ENCODE results near the gene TMEM120A. TPM values are rescaled to one million over a fixed set of nuclear protein-coding genes. Genes with fewer than 3 reads are reported as not detected.

TMEM120A gene
- total RNA-seq, 1 donor from 2014 or later = 34.2 TPM

GRCh38 chr7:75986147-75986781 is 8.1 kb downstream of the TMEM120A start:
- Histone ChIP-seq H3K9ac (ENCODE audit: low read length) (no peak overlapping the region), H3K9me3 (ENCODE audit: insufficient read depth, low read depth, low read length) (no peaks in the 10 kb centered on the region), H3K4me2 (ENCODE audit: low read length) (no peak overlapping the region), H3K27ac (ENCODE audit: low read depth, low read length) (no peak overlapping the region), H4K20me1 (ENCODE audit: insufficient read depth, low read length) (peaks cover 3% of the 10 kb centered on the region), H3K36me3 (ENCODE audit: insufficient read depth, low read length) (no peaks in the 10 kb centered on the region), H2AFZ (ENCODE audit: low read depth, low read length) (no peak overlapping the region), H3K27me3 (ENCODE audit: insufficient read depth, low read length) (no peaks in the 10 kb centered on the region), H3K4me3 (ENCODE audit: insufficient read depth, low read depth, low read length) (no peak overlapping the region), H3K79me2 (ENCODE audit: insufficient read depth, low read length) (no peaks in the 10 kb centered on the region), H3K4me1 (ENCODE audit: insufficient read depth, low read length) (peaks cover 4% of the 10 kb centered on the region)
- TF ChIP-seq, protein P1, sequence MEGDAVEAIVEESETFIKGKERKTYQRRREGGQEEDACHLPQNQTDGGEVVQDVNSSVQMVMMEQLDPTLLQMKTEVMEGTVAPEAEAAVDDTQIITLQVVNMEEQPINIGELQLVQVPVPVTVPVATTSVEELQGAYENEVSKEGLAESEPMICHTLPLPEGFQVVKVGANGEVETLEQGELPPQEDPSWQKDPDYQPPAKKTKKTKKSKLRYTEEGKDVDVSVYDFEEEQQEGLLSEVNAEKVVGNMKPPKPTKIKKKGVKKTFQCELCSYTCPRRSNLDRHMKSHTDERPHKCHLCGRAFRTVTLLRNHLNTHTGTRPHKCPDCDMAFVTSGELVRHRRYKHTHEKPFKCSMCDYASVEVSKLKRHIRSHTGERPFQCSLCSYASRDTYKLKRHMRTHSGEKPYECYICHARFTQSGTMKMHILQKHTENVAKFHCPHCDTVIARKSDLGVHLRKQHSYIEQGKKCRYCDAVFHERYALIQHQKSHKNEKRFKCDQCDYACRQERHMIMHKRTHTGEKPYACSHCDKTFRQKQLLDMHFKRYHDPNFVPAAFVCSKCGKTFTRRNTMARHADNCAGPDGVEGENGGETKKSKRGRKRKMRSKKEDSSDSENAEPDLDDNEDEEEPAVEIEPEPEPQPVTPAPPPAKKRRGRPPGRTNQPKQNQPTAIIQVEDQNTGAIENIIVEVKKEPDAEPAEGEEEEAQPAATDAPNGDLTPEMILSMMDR (IDR thresholded peaks at IDR 0.05; ENCODE audit: insufficient read depth, low read depth, low read length) = no peak
- TF ChIP-seq EZH2 (IDR thresholded peaks at IDR 0.05; ENCODE audit: insufficient read depth, low read length) = no peak
- peaks cover 12% of the 10 kb centered on the region for H3K36me3 Mint-ChIP-seq (ENCODE audit: low read depth, unreplicated experiment)
- no peak overlapping the region for H3K4me3 Mint-ChIP-seq (ENCODE audit: unreplicated experiment)
- FAIRE-seq = no peak
- peaks cover 9% of the 10 kb centered on the region for H3K4me1 Mint-ChIP-seq (ENCODE audit: low read depth, unreplicated experiment)
- DNase-seq (ENCODE audit: low read depth) = no peak
- no peaks in the 10 kb centered on the region for H3K9me3 Mint-ChIP-seq (ENCODE audit: unreplicated experiment)
- H3K27ac Mint-ChIP-seq (ENCODE audit: unreplicated experiment) = no peak overlapping the region
- no peaks in the 10 kb centered on the region for H3K27me3 Mint-ChIP-seq (ENCODE audit: low read depth, unreplicated experiment)

GRCh38 chr7:75985518-75986146 is 8.8 kb downstream of the TMEM120A start:
- H2AFZ ChIP-seq (ENCODE audit: low read depth, low read length) = no peak overlapping the region
- Mint-ChIP-seq H3K27me3 (ENCODE audit: low read depth, unreplicated experiment) (no peaks in the 10 kb centered on the region), H3K36me3 (ENCODE audit: low read depth, unreplicated experiment) (peaks cover 12% of the 10 kb centered on the region), H3K27ac (ENCODE audit: unreplicated experiment) (no peak overlapping the region), H3K4me3 (ENCODE audit: unreplicated experiment) (no peak overlapping the region), H3K9me3 (ENCODE audit: unreplicated experiment) (no peaks in the 10 kb centered on the region), H3K4me1 (ENCODE audit: low read depth, unreplicated experiment) (peaks cover 5% of the 10 kb centered on the region)
- no peaks in the 10 kb centered on the region for H4K20me1 ChIP-seq (ENCODE audit: insufficient read depth, low read length)
- H3K9ac ChIP-seq (ENCODE audit: low read length) = no peak overlapping the region
- no peak for TF ChIP-seq EZH2 (IDR thresholded peaks at IDR 0.05; ENCODE audit: insufficient read depth, low read length)
- TF ChIP-seq, protein P1 (IDR thresholded peaks at IDR 0.05; ENCODE audit: insufficient read depth, low read depth, low read length) = no peak
- H3K4me1 ChIP-seq (ENCODE audit: insufficient read depth, low read length) = no peaks in the 10 kb centered on the region
- H3K79me2 ChIP-seq (ENCODE audit: insufficient read depth, low read length) = no peaks in the 10 kb centered on the region
- no peak overlapping the region for H3K4me3 ChIP-seq (ENCODE audit: insufficient read depth, low read depth, low read length)
- H3K27me3 ChIP-seq (ENCODE audit: insufficient read depth, low read length) = no peaks in the 10 kb centered on the region
- DNase-seq (ENCODE audit: low read depth) (no peak), FAIRE-seq (no peak)
- no peak overlapping the region for H3K4me2 ChIP-seq (ENCODE audit: low read length)
- no peaks in the 10 kb centered on the region for H3K9me3 ChIP-seq (ENCODE audit: insufficient read depth, low read depth, low read length)
- no peaks in the 10 kb centered on the region for H3K36me3 ChIP-seq (ENCODE audit: insufficient read depth, low read length)
- H3K27ac ChIP-seq (ENCODE audit: low read depth, low read length) = no peak overlapping the region

DNA sequence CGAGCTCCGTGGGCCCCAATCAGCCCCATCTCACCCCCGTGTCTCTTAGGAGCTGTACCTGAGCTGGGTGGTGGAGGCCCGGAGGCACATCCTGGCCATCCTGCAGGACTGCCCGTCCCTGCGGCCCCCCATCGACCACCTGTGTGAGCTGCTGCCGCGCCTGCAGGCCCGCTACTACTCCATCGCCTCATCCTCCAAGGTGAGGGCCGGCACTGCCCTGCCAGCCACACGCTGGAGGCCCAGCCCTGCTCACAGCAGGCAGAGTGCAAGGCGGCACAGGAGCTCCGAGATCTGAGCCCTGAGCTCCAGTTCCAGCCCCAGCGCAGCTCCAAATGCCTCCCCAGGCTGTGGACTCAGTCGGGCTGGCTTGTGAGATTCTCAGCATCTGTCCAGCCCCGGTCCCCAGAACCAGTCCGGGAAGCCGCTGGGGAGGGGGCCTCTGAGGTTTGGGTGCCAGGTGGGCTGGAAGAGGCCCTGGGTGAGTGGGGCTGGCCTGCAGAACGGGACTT is 9.3 kb downstream of the TMEM120A start:
- H3K9me3 Mint-ChIP-seq (ENCODE audit: unreplicated experiment) = no peaks in the 10 kb centered on the region
- H3K9ac ChIP-seq (ENCODE audit: low read length) = no peak overlapping the region
- no peaks in the 10 kb centered on the region for H3K9me3 ChIP-seq (ENCODE audit: insufficient read depth, low read depth, low read length)
- H3K27ac Mint-ChIP-seq (ENCODE audit: unreplicated experiment) = no peak overlapping the region
- peaks cover 12% of the 10 kb centered on the region for H3K36me3 Mint-ChIP-seq (ENCODE audit: low read depth, unreplicated experiment)
- no peak for DNase-seq (ENCODE audit: low read depth)
- H3K27ac ChIP-seq (ENCODE audit: low read depth, low read length) = no peak overlapping the region
- no peak overlapping the region for H3K4me3 Mint-ChIP-seq (ENCODE audit: unreplicated experiment)
- no peaks in the 10 kb centered on the region for H3K27me3 Mint-ChIP-seq (ENCODE audit: low read depth, unreplicated experiment)
- no peak overlapping the region for H3K4me2 ChIP-seq (ENCODE audit: low read length)
- H4K20me1 ChIP-seq (ENCODE audit: insufficient read depth, low read length) = no peaks in the 10 kb centered on the region
- TF ChIP-seq, protein P1 (IDR thresholded peaks at IDR 0.05; ENCODE audit: insufficient read depth, low read depth, low read length) = no peak
- TF ChIP-seq EZH2 (IDR thresholded peaks at IDR 0.05; ENCODE audit: insufficient read depth, low read length) = no peak
- no peaks in the 10 kb centered on the region for H3K27me3 ChIP-seq (ENCODE audit: insufficient read depth, low read length)
- peaks cover 7% of the 10 kb centered on the region for H3K4me1 Mint-ChIP-seq (ENCODE audit: low read depth, unreplicated experiment)
- no peaks in the 10 kb centered on the region for H3K4me1 ChIP-seq (ENCODE audit: insufficient read depth, low read length)
- H3K79me2 ChIP-seq (ENCODE audit: insufficient read depth, low read length) = no peaks in the 10 kb centered on the region
- no peak overlapping the region for H3K4me3 ChIP-seq (ENCODE audit: insufficient read depth, low read depth, low read length)
- FAIRE-seq = no peak
- no peak overlapping the region for H2AFZ ChIP-seq (ENCODE audit: low read depth, low read length)
- H3K36me3 ChIP-seq (ENCODE audit: insufficient read depth, low read length) = no peaks in the 10 kb centered on the region
